H4 (cell line): Measurements from ENCODE around the gene ARHGAP15. TPM values are rescaled to one million over a fixed set of nuclear protein-coding genes. Genes with fewer than 3 reads are reported as not detected.

Experiments
- DNase-seq: peaks from one replicate; pipeline ENCODE4 v3.0.0-alpha.2; 2015; ENCODE audit warnings: low spot score
- total RNA-seq: library from RNA; depleted of rRNA; stranded (reverse); fragments of >200 nt; shearing (Covaris generic); gene quantifications from 2 replicates; pipeline ENCODE4 v1.2.3, GENCODE V29; 2014

ARHGAP15 gene
- total RNA-seq, 1 experiment from 2014 or later = 0.15 TPM

DNA sequence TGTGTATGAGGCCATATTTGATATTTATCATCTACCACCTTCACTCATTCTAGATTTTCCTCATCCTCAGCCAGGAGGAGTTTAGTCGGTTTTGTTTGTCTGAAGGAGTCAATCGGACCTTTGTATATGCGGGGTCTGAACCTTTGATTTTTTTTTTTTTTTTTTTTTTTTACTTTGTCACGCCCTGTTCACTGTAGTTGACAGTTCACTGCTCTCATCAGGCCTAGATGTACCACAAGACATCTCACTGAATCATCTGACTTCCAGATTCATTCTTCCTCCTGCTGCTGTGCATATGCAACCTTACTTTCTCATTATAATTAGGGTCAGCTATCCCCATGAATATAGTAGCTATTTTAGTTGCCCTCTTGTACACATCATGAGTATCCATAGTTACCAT lies 133.2 kb downstream of the ARHGAP15 start:
- DNase-seq = no peak

DNA sequence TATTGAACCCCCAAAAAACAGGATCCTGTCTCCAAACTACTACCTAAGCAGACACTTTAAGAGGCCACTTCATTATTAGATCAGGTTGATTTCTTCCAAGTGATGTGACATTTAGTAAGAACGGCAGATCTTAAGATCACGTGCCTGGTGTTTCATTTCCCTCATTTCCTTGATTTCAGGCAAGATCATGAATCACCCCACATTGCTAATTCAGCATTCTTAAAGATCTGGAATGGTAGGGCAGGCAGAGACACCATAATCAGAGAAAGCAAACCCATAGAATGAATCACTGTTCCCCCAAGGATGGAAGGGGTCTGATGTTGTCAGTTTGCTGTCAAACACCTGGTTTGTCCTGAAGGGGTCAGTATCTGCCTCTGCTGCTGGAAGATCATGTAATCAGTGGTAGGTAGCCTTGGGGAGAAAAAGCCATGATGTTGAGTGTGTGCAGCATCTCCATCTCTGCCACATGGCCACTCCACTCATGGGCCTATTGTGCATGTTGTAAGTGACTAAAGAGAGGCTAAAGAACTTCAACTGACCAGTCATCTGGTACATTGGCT lies 133.9 kb downstream of the ARHGAP15 start:
- no peak for DNase-seq

DNA sequence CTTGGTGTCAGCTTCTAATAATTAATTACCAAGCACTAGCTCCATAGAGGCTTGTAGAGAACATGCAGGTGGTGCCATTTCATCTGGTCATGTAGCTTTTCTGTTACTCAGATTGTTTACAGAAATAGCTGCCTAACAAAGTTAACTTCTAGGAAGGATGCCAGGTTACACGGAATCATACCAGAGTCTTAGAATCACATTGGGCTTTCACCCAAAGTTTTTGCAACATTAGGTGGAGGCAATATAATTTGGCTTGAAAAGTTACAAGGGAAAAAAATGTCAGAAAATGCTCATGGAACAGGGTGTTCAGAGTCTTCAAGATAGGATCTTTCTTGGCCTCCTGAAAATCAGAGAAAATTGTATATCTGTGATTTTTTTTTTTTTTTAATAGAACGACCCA lies 135.6 kb downstream of the ARHGAP15 start:
- peak; percentile 38 for DNase-seq

DNA sequence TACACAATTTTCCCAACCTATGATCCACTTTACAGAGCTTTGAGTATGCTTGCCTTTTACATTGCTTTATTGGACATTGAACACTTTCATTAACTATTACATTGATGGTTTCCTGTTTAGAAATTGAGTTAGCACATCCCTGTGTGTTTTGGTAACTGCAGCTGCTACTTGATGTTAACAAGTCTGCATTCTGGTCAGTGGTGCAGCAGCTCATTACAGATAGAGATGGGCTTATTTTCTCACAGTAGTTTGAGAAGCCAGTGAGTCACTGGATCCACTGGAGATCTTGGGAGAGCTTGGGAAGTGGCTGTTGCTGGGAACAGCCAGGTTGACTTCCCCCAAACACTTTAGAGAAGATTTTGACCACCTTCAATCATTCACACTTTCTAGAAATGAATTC lies 150.5 kb downstream of the ARHGAP15 start:
- no peak for DNase-seq

DNA sequence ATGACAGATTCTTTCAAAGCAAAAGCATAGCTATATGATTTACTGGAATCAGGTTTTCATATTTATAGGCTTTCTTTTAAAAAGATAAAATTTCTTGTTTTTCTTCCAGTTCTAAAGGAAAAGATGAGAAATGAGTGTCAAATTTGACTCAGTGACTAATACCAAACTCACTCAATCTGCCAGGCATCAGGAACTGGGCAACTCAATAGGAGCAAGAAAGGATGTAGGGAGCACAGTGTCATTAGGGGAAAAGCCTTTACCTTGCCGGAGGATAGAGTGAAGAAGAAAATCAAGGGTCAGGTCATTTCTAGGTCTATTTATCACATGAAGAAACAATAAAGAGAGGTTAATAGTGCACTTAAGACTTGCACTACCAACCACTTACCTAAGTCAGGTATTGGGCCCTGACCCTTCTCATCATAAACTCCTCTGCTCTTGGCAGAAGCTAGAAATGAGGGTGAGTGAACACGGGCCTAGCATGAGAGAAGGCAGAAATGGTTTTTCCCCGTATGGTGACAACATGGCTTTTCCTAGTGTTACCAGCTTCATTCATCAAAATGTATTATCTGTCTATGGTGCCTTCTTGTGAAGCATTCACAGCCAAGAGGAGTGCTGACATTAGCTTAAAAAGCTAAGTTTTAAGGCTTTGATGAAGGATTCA lies 151.0 kb downstream of the ARHGAP15 start:
- no peak for DNase-seq

DNA sequence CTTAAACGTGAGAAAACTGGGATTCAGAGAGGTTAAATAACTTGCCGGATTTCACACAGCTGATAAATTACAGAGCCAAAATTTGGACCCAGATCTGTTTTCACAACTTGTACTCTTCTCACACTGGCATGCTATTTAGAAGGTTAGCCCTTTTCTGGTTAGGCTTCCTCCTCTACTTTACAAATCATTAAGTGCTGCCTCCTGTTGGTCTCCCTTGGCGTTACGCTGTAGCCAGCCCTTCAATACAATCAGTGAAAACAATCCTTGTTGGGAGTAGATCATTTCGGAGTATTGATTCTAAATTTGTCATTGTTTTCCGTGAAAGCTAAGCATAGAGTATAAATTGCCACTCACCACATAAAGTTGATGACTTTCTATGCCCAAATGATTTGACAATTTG lies 153.5 kb downstream of the ARHGAP15 start:
- no peak for DNase-seq

DNA sequence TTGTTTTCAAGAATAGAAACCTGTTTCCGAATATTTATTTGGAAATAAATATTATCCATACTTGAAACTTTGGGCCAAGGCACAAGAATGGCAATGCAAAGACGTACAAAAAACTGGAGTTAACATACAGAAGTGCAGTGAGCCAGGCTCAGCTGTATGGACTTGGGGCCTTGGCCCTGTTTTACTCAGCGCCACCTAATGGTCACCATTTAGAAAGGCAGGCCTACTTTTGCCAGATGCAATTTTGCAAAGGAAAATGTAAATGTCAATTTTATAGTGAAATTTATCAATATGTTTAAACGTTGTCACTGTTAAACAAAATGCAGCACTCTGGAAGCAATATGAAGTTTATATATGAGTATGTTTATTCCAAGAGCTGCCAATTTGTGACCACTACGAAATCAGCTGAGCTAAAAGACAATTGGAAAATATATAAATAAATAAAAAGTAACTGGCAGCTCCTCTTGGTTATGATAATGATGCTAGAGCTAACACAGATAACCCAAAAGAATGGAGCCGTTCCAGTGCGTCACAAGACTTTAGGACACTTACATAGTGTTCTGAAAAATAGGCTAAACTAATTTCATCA lies 155.0 kb downstream of the ARHGAP15 start:
- peak; percentile 53 for DNase-seq

DNA sequence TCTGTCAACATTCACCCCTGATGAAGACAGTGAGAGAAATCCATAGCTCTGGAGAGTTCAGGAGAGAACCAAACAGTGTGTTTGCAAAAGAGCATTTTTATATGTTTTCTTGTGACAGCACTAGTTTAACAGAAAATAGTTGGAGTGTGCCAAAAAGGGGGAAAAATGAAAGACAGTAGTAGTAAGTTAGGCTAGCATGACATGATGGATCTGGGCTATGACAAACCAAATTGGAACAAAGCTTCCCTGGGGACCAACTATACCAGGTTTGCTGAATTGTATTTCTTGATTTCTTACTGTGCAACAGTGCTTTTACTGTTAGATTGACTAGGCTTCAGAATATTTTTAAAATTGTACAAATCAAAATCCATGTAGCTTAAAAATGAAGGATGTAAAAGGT lies 159.8 kb downstream of the ARHGAP15 start:
- DNase-seq = no peak

DNA sequence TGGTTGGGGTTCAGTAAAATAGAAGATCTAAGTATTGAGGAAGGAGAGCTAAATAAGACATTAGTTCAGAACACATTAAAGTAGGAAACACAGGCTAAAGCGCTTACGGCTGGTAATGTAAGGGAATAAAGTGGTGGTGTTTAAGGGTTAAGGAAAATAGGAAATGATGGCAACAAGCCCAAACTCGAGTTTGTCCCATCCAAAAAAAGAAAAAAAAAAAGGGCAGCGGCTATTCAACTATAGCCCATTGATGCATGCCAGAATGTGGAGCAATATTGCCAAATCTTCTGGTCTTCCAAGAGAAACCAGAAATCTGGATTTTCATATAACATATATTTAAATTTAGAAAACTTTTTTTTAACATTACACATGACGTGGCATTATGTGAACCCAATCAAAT lies 161.0 kb downstream of the ARHGAP15 start:
- DNase-seq = no peak

DNA sequence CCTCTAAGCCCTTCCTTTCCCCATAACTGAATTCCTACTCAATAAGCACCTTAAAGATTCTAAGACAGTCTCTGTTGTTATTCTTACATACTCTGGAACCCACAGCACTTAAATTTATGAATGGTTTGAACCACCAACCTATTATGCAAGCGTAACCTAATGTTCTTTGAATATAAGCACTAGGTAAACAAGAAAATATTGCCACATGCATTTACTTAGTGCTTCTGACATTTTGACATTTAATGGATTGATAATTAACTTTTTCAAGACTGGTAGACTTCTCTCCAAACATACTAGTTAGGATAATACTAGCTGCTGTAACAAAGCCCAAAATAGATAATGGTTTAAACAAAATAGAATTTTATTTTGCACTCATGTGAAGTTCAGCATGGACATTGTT lies 164.8 kb downstream of the ARHGAP15 start:
- no peak for DNase-seq

DNA sequence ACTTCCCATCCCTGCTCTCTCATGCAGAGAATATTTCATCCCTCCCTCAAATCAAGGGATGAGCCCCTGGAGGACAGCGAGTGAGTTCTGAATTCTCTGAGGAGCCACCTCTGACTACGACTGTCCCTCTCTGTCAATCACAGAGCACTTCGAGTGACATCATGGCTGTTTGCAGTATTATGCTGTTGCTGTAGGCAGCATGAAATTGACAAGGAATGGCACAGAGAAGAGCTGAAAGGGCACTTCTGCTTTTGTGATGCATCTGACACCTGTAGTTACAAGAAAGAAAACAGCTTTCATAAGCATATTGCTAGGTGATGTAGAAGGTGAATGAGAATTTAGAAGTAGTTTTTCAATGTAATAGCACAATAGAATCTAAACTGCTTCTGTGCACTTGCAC lies 166.9 kb downstream of the ARHGAP15 start:
- DNase-seq = no peak

DNA sequence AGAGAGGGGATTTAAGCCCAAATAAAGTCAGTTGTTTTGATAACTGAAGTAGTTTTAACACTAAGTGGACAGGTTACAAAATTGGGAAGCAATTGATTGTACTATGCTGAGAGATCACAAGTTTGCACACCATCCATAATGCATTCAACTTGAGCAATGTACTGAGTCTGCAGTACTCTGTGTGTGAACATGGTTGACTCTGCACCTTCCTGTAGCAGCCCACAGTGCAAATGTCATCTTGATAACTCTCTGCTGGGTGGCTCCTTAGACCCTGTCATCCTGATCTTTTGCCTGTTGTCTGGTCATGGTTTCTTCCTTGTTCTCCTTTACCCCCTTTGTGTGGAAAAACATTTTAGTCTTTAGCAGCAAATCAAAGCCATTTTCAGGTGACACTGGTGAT lies 168.0 kb downstream of the ARHGAP15 start:
- DNase-seq = no peak

DNA sequence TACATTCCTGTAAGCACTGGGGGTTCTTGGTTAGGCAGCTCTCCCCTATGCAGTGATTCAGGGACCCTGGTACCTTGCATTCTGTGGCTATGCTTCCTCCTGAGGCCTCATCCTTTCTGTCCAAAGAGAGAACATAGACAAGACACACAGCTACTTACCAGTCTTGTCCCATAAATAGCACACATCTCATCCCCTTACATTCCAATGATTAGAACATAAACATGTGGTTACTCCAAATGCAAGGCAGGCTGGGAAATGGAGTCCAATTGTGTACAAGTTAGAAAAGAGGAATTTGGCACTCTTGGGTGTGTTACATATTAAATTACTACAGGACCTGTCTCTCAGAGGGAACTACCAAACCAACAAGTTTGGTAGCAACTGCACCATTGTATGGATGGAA lies 171.3 kb downstream of the ARHGAP15 start:
- no peak for DNase-seq

DNA sequence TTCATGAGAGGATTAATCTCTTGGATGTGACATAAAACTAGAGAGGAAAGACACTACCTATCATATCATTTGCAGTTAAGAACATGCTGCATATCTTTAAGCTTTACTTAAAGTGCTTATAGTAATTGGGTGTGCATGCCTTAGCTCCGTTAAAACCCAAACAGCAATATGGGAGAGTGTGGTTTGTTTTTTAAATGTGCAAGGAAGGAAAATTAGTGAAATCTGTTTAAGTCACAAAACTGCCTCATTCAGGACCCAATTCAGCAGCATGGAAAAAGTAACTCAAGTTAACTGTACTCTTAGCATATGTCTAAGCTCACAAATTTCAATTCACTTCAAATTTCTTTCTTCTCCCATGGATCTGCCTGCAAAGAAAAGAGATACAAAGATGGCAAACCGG lies 182.2 kb downstream of the ARHGAP15 start:
- no peak for DNase-seq

DNA sequence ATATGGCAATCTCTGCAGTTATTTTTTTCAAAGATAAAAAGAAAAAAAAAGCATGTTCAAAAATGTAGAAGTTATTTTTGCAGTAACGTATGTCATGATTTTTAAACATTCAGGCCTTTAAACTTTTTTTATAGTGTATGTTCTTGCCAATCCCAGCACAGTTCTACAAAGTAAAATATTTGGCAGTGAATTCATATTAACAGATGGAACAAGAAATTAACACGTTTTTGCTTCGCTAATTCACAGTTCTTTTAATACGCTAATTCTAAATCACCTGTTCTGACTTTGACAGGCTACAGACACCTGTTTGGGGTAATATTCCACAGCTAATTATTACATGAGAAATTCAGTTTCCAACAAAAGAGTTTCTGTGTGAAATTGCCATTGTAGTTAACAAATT lies 183.2 kb downstream of the ARHGAP15 start:
- no peak for DNase-seq

DNA sequence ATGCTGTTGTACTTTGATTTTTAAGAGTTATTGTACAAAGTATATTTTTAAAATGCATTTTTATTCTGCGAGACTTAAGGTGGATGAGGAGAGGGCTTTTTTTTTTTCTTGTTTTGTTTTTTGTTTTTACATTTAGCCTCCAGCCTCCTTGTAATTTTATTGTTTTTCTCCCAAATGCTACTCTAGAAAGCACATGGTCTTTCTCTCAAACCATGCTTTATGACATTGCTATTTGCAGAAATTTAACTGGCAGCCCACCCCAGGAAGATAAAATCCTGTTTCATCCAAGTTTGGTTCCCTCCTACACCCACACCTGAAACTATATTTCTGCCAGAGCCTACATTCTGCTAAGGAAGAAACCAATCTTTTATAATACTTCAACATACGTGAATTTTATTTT lies 184.6 kb downstream of the ARHGAP15 start:
- no peak for DNase-seq

DNA sequence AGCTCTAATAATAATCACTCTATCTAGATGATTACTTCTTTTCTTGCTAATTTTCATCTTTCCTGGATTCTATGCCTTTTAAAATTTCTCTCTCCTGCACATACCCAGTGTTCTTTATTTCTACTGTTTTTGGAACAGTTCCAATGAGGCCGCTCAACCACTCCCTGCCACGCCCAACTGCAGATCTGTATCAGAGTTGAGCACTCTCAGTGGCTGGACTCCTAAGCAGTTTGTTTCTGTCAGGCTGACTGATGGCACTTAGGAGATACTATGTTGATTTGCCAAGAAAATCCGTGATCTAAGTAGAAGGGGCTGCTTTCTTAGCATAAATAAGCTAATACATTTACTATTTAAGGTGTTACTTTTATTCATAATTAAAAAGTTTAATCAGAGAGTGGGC lies 192.8 kb downstream of the ARHGAP15 start:
- DNase-seq = peak; percentile 7

DNA sequence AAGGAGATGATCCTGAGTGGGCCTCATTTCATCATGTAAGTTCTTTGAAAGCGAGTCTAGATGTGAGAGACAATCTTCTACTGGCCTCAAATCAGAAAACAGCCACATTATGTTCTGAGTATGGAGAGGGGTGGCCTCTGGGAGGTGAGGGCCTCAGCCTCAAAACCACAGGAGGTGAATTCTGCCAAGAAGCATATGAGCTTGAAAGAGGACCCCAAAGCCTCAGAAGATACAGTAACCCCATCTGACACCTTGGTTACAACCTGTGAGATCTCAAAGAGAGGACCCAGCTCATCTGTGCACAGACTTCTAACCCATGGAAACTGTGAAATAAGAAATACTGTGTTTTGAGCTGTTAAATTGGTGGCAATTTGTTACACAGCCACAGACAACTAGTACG lies 200.1 kb downstream of the ARHGAP15 start:
- DNase-seq = no peak

DNA sequence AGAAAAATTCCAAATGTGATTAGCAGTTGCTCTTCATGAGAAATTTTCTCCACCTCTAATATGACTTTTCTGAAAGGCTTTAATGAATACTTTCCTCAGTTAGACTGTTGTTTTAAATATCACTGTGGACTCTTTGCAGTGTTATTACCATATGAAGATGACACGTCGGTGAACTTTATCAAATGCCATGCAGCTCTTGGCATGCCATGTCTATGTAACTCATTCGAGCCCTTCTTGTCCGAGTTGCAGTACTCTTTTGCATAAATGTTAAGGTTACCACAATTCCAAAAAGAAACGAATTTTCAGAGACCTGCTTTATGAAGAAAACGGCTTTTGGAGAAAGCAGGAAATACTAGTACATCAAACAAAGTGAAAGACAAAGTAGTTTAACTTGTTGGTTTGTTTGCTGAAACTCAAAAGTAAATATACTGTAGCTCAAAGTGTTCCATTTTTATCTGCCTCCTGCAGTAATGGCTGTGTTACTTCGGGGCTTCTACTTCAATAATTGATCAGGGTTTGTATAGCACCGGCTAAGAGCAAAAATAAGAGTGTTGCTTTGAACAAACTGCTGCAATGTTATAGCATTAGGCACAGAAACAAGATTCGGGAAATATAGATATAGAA lies 204.1 kb downstream of the ARHGAP15 start:
- no peak for DNase-seq

DNA sequence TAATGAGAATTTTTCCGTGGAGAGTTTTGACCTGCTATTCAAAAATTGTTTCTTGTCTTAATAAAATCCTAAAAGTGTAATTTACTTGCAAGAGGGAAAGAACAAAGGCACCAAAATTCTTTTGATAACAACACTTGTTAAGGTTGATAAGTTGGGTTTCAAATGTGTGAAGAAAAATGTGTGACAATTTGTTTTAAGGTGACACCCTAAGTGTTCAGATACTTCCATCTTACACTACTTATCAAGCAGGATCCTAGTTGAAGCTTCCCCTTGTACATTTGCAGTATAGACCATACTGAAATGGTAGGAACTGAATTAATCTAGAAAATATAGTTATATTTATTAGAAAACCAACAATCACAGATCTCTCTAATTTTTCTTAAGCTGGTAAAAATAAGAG lies 204.6 kb downstream of the ARHGAP15 start:
- no peak for DNase-seq

DNA sequence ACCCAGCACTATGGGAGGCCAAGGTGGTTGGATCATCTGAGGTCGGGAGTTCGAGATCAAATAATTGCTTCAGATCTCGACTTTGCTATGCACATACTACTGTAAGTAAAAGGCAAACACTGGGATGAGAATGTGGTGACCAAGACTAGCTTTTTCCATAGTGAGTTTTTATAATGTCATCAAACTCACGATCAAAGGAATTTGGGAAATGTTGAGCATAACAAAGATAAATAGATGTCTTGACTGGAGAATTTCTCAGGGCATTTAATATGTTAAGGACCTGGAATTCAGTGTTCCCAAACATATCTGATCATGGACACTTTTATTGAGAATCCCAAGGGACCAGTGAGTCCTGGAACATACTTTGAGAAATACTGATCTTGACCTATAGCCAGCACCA lies 205.6 kb downstream of the ARHGAP15 start:
- no peak for DNase-seq

DNA sequence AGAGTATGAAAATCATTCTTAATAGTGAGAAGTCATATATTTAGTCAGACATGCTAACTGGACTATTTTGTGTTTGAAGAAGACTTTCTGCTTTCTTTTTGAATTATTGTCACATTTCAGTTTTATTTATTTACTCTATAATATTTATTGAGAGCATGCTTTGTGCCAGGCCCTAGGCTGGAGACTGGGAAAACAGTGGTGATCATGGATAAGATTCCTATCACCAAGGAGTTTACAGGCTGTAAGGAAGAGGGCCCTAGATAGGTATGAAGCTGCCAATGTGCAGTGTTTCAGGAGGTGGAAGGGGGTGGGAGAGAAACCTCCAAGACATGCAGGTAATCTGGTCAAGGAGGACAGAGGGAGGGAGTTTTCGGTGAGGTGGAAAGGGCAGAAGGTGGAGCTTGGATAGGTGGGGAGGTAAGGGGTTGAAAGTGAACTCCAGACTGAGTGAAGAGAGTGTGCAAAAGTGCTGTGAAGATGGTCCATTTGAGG lies 207.5 kb downstream of the ARHGAP15 start:
- no peak for DNase-seq

DNA sequence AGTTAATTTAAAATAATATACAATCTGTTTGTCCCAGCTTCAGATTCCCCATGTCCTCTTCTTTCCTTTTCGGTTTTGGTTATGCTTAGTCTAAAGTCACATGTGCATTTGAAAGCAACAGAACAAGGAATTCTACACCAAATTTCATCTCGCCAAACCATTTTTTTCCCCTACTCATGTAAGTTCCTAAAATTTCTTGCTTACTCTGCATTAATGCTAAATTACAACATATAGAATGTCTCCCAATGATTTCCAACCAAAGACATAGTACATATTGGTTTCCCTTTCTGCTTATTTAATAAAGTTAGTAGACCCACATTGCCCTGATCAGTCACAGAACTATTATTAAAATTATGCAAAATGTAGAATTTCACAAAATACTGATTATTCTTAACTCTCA lies 212.3 kb downstream of the ARHGAP15 start:
- DNase-seq = no peak
